CD4-positive, alpha-beta T cell treated with Interleukin-10 for 1 hour (primary cell): ENCODE results near the gene MRC1.
"Not testable (repeated sequence)": the region's sequence is repeated elsewhere in the genome, so short reads cannot be mapped to it uniquely, and the experiment has no call there.

Experiments
- DNase-seq: peaks from one replicate; pipeline ENCODE4 v3.0.0-alpha.2; 2020

Gene MRC1

DNA sequence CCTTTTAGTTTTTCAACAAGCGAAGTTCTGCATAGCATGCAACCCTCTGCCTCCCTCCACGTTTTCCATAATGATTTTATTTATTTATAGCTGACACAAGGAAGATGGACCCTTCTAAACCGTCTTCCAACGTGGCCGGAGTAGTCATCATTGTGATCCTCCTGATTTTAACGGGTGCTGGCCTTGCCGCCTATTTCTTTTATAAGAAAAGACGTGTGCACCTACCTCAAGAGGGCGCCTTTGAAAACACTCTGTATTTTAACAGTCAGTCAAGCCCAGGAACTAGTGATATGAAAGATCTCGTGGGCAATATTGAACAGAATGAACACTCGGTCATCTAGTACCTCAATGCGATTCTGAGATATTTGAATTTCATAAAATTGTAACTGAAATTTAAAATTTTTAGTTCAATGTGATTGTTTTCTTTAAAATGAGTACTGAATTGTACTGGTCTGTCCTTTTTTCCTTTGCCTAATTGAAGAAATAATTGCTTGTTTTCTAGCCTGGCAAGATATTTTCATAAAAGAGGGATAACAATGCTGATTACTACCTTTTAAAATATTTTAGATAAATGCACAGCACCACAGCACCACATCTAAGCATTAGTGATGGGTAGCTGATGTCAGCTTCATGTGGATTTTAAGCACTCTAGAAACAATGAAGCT lies 101.1 kb downstream of the MRC1 start:
- peak; percentile 8 for DNase-seq

GRCh38 chr10:17912754-17913153 lies 103.6 kb downstream of the MRC1 start:
- DNase-seq = no peak

DNA sequence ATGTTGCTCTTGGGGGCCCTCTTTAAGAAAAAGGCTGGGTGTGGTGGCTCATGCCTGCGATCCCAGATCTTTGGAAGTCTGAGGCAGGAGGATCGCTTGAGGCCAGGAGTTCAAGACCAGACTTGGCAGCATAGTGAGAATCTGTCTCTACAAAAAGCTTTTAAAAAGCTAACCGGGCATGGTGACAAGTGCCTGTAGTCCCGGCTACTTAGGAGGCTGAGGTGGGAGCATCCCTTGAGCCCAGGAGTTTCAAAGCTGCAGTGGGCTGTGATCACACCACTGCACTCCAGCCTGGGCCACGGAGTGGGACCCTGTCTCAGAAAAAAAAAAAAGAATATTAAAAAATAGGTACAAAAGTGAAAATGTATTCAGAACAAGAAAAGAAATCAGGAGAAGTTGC lies 104.5 kb downstream of the MRC1 start:
- DNase-seq = no peak

DNA sequence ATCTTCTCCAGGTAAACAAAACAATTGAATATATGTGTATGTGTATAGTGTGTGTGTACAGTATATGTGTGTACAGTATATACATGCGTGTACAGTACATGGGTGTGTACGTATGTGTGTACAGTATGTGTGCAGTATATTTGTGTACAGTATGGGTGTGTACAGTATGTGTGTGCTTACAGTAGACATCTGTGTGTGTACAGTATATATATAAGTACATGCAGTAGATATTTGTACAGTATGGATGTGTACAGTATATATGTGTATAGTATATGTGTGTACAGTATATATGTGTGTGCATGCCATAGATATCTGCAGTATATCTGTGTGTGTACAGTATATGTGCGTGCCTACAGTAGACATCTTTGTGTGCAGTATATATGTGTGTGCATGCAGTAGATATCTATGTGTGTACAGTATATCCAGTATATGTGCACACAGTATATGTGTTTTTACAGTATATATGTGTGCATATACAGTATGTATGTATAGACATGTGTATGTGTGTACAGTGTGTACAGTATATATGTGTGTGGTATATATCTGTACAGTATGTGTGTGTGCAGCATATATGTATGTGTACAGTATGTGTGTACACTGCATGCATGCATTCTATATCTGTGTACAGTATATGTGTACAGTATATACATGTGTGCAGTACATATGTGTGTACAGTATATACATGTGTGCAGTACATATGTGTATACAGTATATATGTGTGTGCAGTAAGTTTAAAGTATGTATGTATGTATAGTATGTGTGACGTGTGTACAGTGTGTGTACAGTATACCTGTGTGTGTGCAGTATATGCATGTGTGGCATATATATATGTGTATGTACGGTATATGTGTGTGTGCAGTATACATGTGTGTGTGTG lies 105.3 kb downstream of the MRC1 start:
- no peak for DNase-seq

DNA sequence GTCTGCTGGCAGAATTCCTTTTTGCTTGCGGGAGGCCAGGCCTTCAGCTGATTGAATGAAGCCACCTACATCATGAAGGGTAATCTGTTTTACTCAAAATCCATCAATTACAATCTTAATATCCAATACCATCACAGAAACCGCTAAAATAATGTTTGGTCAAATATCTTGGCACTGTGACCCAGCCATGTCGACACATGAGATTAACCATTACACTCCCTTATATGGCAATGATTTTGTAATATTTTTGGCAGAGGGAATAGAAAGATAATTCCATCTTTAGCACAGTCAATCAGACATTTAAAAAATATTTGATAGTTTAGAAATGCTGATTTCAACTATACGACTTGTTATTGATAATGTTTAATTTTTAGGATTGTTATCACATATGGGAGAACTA lies 106.0 kb downstream of the MRC1 start:
- no peak for DNase-seq

DNA sequence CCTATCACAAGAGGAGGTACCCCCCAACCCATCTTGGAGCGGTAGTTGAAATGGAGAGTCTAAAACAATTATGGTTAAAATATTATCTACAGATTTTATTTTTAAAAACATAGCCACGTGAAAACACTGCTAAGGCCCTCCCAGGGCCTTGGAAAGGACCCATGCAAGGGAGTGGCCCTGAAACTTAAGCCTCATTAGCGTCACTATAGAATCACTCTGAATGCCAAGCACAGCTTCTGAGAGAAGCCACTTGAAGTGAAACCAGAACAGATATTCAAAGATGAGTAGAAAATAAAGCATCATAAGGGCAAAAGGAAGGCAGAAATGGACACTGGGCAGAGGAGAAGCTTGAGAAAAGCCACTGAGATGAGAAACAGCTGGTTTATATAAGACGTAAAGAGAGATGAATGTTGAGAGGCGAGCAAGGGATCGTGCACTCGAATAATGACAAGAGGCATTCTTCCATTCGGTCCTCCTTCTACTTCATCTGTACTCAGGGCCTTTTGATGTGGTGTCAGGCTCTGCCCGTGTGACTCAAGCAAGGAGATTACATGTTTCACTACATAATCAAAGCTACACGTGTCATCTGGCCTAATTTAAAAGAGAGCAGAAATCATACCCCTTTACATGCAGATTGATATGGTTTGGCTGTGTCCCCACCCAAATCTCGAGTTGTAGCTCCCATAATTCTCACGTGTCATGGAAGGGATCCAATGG lies 109.2 kb downstream of the MRC1 start:
- DNase-seq = no peak

DNA sequence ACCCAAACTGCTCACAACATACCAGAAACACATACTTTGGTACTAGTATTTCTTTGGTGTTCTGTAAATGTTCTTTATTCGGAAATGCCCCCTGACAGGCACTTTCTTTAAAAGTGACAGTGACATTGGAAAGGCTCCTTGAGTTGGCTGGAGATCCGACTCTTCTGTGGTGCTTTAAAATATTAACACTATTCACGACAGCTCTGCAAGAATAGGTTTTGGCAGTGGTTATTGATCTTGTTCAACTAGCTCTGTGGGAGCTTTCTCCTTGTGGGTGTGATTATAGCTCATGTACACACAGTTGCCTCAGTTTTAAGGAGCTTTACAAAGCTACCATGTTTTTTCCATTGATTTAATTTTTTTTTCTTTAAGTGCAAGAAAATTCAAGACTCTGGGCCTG lies 112.2 kb downstream of the MRC1 start:
- DNase-seq = no peak

DNA sequence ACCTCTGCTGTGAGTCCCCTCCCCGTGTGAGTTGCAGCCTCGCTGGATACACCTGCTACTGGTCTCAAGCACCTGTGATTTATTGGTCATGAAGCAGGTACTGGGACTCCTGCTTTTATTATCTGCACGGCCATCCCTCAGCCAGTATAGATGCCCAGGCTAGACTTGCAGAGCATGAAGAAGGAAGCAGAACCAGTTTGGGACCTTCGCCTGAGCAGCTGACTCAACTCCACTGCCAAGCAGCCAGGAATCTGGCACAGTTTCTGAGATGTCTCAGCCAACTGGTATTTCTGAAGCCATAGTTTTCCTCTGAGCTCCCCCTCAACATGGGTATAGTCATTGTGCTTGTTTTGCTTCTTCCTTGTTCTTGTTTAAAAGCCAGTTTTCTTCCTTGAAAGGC lies 114.6 kb downstream of the MRC1 start:
- no peak for DNase-seq

- no peak for DNase-seq
Observed at GRCh38 chr10:17943033-17943745, 134.0 kb downstream of the MRC1 start.

GRCh38 chr10:17950269-17950668 lies 141.1 kb downstream of the MRC1 start:
- not testable (repeated sequence) for DNase-seq

DNA sequence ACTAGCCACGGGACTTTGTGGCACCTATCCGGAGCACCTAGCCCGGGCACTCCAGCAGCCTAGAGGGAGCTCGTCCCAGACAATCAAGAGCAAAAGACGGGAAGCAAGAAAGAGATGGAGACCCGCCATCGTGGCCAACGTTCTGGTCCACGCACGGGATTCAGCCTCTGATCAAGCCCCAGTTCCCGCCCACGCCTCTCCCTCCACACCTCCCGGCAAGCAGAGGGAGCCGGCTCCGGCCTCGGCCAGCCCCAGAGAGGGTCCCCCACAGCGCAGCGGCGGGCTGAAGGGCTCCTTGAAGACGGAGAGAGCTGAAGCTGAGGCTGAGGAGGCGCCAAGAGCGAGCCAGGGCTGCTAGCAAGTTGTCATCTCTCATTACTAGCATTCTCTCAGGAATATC lies 141.6 kb downstream of the MRC1 start:
- DNase-seq = no peak

- no peak for DNase-seq
Observed at GRCh38 chr10:17951868-17952371, 142.8 kb downstream of the MRC1 start, which contains the start of gene SLC39A12. TSS of gene SLC39A12 (plus strand) at chr10:17951918. CDS start at chr10:17953277, 1,359 bp downstream.

- not testable (repeated sequence) for DNase-seq
Observed at GRCh38 chr10:17954372-17954771, 145.2 kb downstream of the MRC1 start.

- DNase-seq = no peak
Observed at GRCh38 chr10:17954861-17955260, 145.7 kb downstream of the MRC1 start.

- no peak for DNase-seq
Observed at GRCh38 chr10:17958049-17958448, 148.9 kb downstream of the MRC1 start.

DNA sequence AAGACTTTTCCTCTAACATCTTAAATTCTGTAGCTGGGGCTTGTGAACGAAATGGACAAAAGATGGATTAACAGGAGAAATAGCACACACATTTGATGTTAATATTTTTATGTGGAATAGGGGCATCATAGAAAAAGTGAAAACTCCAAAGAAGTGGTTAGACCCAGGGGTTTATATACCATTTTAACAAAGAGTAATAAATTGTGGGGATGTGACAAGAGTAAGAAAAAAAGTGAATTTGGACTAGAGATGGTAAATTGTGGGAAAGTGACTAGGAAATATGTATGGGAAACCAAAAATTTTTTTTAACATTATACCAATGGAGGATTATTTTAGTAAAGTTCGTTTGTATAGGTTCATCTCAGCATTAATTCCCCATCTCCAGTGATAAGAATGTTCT lies 150.7 kb downstream of the MRC1 start:
- no peak for DNase-seq
